ENCODE results near the gene PAFAH2.

- TF ChIP-seq CTCF (conservative IDR thresholded peaks at IDR 0.05; ENCODE audit: low read depth, low read length), result no peak
- no peak for TF ChIP-seq EZH2 (IDR thresholded peaks at IDR 0.05; ENCODE audit: borderline replicate concordance, low read depth, low read length, poor library complexity, severe bottlenecking)
Measured at GRCh38 chr1:26025517-26025916, 27.7 kb upstream of the PAFAH2 start.

Measured in A673 (cell line).